Articular chondrocyte of knee joint (primary cell): ENCODE results near the gene EARS2. TPM values are rescaled to one million over a fixed set of nuclear protein-coding genes. Genes with fewer than 3 reads are reported as not detected.

Experiments
- total RNA-seq: library from RNA; depleted of rRNA; stranded (reverse); fragments of >200 nt; gene quantifications from 2 replicates; pipeline ENCODE4 v1.2.3, GENCODE V29; 2012

The EARS2 gene
- 22.8 and 27.7 TPM in 2 replicates for total RNA-seq

DNA sequence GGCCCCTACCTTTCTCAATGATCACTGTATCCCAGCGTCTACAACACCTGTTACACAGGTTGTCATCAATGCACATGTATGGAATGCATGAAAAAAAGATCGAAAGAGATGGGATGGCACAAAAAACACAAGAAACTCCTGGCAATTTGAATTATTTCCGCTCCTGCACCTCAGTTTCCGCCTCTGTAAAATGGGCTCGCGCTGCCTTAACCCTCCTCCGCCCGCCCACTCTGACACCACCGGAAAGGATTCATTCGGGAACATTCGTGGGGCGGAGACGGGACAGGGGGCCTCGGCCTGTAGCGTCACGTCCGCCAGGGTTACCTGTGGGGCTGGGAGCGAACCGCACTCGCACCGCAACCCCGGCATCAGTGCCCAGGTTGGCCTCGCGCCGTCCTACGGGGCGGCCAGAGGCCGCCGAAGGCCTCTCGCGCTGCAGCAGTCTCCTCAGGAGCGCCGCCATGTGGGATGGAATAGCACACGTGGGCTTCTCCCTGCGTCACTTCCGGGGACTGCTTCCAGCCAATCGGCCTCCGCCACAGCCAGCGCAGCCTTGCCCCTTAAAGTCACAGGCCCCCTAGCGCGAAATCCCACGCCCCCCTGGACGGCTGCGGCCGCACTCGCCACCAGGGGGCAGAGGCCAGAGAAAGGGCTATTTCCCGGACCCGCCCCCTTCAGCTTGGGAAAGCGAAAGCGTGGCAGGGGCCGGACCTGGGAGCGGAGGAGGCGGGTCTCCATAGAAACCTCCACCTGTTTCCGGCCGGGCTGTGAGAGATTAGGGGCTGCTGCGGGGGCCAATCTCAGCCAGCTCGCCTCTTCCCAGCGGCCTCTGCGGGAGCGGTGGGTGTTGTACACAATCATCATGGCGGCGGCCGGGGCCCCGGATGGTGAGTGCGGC is at the start of gene EARS2, which contains the start of gene UBFD1:
Gene EARS2, minus strand, starts transcription at position 470 of the 898 bp plus-strand sequence. Its CDS starts 7 bp downstream, at position 463.
Gene UBFD1, plus strand, starts transcription at position 847 of the 898 bp plus-strand sequence. Its CDS starts 16 bp downstream, at position 863.

DNA sequence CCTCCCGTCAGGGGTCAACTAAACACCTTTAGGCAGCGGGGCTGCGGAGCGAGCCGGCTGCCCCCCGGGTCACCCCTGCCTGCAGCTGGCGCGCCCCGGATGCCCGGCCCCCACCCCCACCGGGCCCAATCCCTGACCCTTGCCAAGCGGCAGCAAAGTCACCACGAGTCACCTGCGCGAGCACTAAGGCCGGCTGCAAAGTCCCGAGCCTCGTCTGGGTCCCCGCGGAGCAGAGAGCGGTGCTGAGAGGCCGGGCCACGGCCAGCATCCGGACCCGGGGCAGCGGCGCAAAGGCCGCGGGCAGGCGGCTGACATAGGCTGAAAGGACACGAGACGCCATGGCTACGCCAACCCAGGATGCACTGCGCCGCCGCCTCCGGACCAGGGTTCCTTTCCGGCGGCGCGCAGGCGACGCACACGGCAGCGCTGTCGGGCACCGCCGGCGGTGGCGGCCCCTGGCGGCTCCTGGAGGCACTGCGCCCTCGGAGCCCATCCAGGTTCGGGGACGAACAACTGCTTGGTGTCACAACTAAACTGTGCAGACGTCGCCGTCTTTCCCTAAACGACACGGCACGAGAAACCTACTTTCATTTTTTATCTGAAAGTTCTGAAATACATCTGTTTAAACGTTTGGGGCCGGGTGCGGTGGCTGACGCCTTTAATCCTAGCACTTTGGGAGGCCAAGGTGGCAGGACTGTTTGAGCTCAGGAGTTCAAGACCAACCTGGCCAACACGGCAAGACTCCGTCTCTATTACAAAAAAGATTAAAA is 39.0 kb upstream of the EARS2 start, which contains the start of gene NDUFAB1:
Gene NDUFAB1, minus strand, starts transcription at position 366 of the 770 bp plus-strand sequence. Its CDS starts 26 bp downstream, at position 340.

DNA sequence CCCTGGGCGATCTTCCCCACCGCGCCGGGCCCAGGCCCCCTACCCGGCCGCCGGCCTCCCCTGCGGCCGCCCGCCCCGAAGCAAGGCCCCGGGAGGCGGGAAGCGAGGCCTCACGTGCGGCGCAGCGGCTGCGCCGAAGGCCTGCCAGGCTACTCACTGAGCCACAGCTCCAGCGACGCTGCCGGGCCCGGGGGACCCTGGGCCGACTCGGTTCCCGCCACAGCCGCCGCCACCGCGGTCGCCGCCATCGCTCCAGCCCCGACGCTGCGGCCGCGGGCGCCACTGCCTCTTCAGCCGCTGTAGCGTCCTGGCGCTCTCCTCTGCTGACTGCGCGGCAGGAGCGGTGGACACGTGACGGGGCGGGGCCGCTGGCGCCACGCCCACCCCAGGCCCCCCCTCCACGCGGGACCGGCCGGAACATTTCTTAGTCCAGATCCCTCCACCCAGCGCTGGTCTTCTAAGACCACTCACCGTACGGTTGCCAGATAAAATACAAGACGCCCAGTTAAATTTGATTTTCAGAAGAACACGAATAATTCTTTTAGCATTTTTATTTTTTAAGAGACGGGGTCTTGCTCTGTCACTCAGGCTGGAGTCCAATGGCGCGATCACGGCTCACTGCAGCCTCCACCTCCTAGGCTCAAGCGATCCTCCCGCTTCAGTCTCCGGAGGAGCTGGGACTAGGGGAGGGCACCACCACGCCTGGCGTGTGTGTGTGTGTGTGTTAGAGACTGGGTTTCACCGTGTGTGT is 46.8 kb downstream of the EARS2 start, which contains the start of gene GGA2:
Gene GGA2, minus strand, starts transcription at position 331 of the 751 bp plus-strand sequence. Its CDS starts 83 bp downstream, at position 248.

Other genes with a start within 250 kb of the EARS2 start
- 20.0 and 20.8 TPM in 2 replicates for gene COG7, start 104.2 kb downstream of the EARS2 start, total RNA-seq
- gene GGA2, start 46.9 kb downstream of the EARS2 start, total RNA-seq = 45.8 and 50.4 TPM in 2 replicates
- gene UBFD1, start 377 bp upstream of the EARS2 start, total RNA-seq = 83.9 and 113 TPM in 2 replicates
- gene NDUFAB1, start 39.0 kb upstream of the EARS2 start, total RNA-seq = 53.8 and 69.8 TPM in 2 replicates
- 14.1 and 17.0 TPM in 2 replicates for gene PALB2, start 84.0 kb upstream of the EARS2 start, total RNA-seq
- gene DCTN5, start 84.1 kb upstream of the EARS2 start, total RNA-seq = 55.9 and 69.4 TPM in 2 replicates
- 12.8 and 14.9 TPM in 2 replicates for gene PLK1, start 121.5 kb upstream of the EARS2 start, total RNA-seq
- gene ERN2, start 155.9 kb upstream of the EARS2 start, total RNA-seq = 0.11 and 0.13 TPM in 2 replicates
- gene CHP2, start 197.7 kb upstream of the EARS2 start, total RNA-seq = not detected in 2 replicates